ENCODE data around the gene PTCH1.

GRCh38 chr9:95551406-95551805, 34.6 kb upstream of the PTCH1 start:
- TF ChIP-seq, protein P1, sequence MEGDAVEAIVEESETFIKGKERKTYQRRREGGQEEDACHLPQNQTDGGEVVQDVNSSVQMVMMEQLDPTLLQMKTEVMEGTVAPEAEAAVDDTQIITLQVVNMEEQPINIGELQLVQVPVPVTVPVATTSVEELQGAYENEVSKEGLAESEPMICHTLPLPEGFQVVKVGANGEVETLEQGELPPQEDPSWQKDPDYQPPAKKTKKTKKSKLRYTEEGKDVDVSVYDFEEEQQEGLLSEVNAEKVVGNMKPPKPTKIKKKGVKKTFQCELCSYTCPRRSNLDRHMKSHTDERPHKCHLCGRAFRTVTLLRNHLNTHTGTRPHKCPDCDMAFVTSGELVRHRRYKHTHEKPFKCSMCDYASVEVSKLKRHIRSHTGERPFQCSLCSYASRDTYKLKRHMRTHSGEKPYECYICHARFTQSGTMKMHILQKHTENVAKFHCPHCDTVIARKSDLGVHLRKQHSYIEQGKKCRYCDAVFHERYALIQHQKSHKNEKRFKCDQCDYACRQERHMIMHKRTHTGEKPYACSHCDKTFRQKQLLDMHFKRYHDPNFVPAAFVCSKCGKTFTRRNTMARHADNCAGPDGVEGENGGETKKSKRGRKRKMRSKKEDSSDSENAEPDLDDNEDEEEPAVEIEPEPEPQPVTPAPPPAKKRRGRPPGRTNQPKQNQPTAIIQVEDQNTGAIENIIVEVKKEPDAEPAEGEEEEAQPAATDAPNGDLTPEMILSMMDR (IDR thresholded peaks at IDR 0.05), result no peak
- no peak for TF ChIP-seq POLR2AphosphoS5 (IDR thresholded peaks at IDR 0.05)
- no peak for TF ChIP-seq POLR2A (IDR thresholded peaks at IDR 0.05)

Measured in prostate gland (tissue), 2 donors.